PC-3 (cell line): Measurements from ENCODE around the gene ATOH8. TPM values are rescaled to one million over a fixed set of nuclear protein-coding genes. Genes with fewer than 3 reads are reported as not detected.
A peak's percentile ranks its signal among the peaks of the same experiment; 100 is the strongest.

ENCODE experiments used
- ATAC-seq: fragments of 200-7000 bp; cut with Tn5 transposase; 2 replicates; pipeline ENCODE4 v1.9.1; 2020; ENCODE audit warnings: mild to moderate bottlenecking, moderate library complexity
- Bru-seq: library from RNA; stranded (reverse); fragments of 400-500 nt; gene quantifications from one replicate; lab custom pipeline; 2021; lab: Mats Ljungman, UMichigan
- BruChase-seq, 2 experiments: library from RNA; stranded (reverse); fragments of 400-500 nt; gene quantifications; one replicate each; lab custom pipeline; 2021; lab: Mats Ljungman, UMichigan
- BruUV-seq: library from RNA; stranded (reverse); fragments of 400-500 nt; replicated peaks from 2 replicates; lab custom pipeline; 2021; lab: Mats Ljungman, UMichigan
- CTCF ChIA-PET: fragments of 300-600 bp; sonication (Branson Sonifier 250); formaldehyde crosslinking; loops from one replicate; lab custom pipeline; 2022; ENCODE audit warnings: antibody characterized with exemption; lab: Charles Lee
- POLR2A ChIA-PET: fragments of 300-600 bp; sonication (Branson Sonifier 250); formaldehyde crosslinking; loops from one replicate; lab custom pipeline; 2022; ENCODE audit warnings: antibody characterized with exemption; ENCODE audit not compliant: unreplicated experiment; lab: Charles Lee
- DNase-seq: peaks from one replicate; pipeline ENCODE4 v3.0.0-alpha.2; 2015
- H2AFZ ChIP-seq: fragments of 300-600 bp; sonication (generic); 2 replicates; pipeline ENCODE4 v1.6.0; 2016; ENCODE audit warnings: antibody characterized with exemption, low read length
- H3F3A ChIP-seq: fragments of 300-600 bp; sonication (generic); one replicate; pipeline ENCODE4 v1.6.0; 2017; ENCODE audit warnings: antibody characterized with exemption, low read length, control low read depth, mild to moderate bottlenecking; ENCODE audit not compliant: unreplicated experiment
- H3K27ac ChIP-seq: fragments of 300-600 bp; sonication (generic); 2 replicates; pipeline ENCODE4 v1.5.1; 2016; ENCODE audit warnings: mild to moderate bottlenecking, low read length
- H3K27me3 ChIP-seq: fragments of 300-600 bp; sonication (generic); 2 replicates; pipeline ENCODE4 v1.6.1; 2016; ENCODE audit warnings: low read length, mixed read lengths
- H3K36me3 ChIP-seq: fragments of 300-600 bp; sonication (generic); 2 replicates; pipeline ENCODE4 v1.6.1; 2016; ENCODE audit warnings: low read depth, mixed run types, low read length, mixed read lengths
- H3K4me1 ChIP-seq: fragments of 300-600 bp; sonication (generic); 2 replicates; pipeline ENCODE4 v1.5.1; 2016; ENCODE audit warnings: low read length; ENCODE audit not compliant: insufficient read depth
- H3K4me2 ChIP-seq: fragments of 300-600 bp; sonication (generic); 2 replicates; pipeline ENCODE4 v1.6.0; 2016; ENCODE audit warnings: low read length
- H3K4me3 ChIP-seq: fragments of 300-600 bp; sonication (generic); 2 replicates; pipeline ENCODE4 v1.5.1; 2016; ENCODE audit warnings: mild to moderate bottlenecking, low read length, mixed read lengths
- H3K79me2 ChIP-seq: fragments of 300-600 bp; sonication (generic); 2 replicates; pipeline ENCODE4 v1.6.1; 2017; ENCODE audit warnings: low read length, mixed read lengths
- H3K9ac ChIP-seq: fragments of 300-600 bp; sonication (generic); 2 replicates; pipeline ENCODE4 v1.6.0; 2016; ENCODE audit warnings: mild to moderate bottlenecking, low read length
- H3K9me2 ChIP-seq: fragments of 300-600 bp; sonication (generic); replicated peaks from 2 replicates; pipeline ENCODE4 v1.6.1; 2016; ENCODE audit warnings: mixed run types, low read length, mixed read lengths
- H3K9me3 ChIP-seq: fragments of 300-600 bp; sonication (generic); 2 replicates; pipeline ENCODE4 v1.6.1; 2016; ENCODE audit warnings: low read length, mixed read lengths
- H4K20me1 ChIP-seq: fragments of 300-600 bp; sonication (generic); 2 replicates; pipeline ENCODE4 v1.6.1; 2016; ENCODE audit warnings: low read length, mixed read lengths
- EZH2 ChIP-seq: fragments of 300-600 bp; sonication (generic); IDR thresholded peaks from one replicate; pipeline ENCODE4 v1.6.1; 2017; ENCODE audit warnings: antibody characterized with exemption, mild to moderate bottlenecking, low read length; ENCODE audit not compliant: unreplicated experiment
- EZH2phosphoT487 ChIP-seq: fragments of 300-600 bp; sonication (generic); IDR thresholded peaks from 2 replicates; pipeline ENCODE4 v1.6.1; 2018; ENCODE audit warnings: mild to moderate bottlenecking, antibody characterized with exemption, low read length, borderline replicate concordance
- intact Hi-C: fragments of 100-400 bp; cut with micrococcal nuclease; formaldehyde crosslinking; loops from 2 replicates; pipeline ENCODE4 v1.9.0; 2023
- long read RNA-seq: library from polyadenylated mRNA; unstranded; transcript quantifications from one replicate; pipeline ENCODE4 v2.0.0, GENCODE V29; 2021; ENCODE audit not compliant: unreplicated experiment
- total RNA-seq: library from RNA; depleted of rRNA; stranded (reverse); fragments of >200 nt; gene quantifications from 2 replicates; pipeline ENCODE4 v1.2.3, GENCODE V29; 2014; rRNA removed
- TF ChIP-seq, protein P1 (sequence below): fragments of 300-600 bp; sonication (generic); conservative IDR thresholded peaks from 2 replicates; pipeline ENCODE4 v1.5.1; 2017; ENCODE audit warnings: antibody characterized with exemption, low read depth, mild to moderate bottlenecking, low read length

Gene ATOH8, protein sequence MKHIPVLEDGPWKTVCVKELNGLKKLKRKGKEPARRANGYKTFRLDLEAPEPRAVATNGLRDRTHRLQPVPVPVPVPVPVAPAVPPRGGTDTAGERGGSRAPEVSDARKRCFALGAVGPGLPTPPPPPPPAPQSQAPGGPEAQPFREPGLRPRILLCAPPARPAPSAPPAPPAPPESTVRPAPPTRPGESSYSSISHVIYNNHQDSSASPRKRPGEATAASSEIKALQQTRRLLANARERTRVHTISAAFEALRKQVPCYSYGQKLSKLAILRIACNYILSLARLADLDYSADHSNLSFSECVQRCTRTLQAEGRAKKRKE
- total RNA-seq (0.04 TPM in 1 of 2 replicates, not detected in the other), Bru-seq, nascent RNA (percentile 9 among the genes with signal in this experiment), BruChase-seq, experiment 1, labeled RNA remaining after a 6-hour chase (percentile 8 among the genes with signal in this experiment), BruChase-seq, experiment 2, labeled RNA remaining after a 2-hour chase (percentile 4 among the genes with signal in this experiment)
- long read RNA-seq, result 0 reads

DNA sequence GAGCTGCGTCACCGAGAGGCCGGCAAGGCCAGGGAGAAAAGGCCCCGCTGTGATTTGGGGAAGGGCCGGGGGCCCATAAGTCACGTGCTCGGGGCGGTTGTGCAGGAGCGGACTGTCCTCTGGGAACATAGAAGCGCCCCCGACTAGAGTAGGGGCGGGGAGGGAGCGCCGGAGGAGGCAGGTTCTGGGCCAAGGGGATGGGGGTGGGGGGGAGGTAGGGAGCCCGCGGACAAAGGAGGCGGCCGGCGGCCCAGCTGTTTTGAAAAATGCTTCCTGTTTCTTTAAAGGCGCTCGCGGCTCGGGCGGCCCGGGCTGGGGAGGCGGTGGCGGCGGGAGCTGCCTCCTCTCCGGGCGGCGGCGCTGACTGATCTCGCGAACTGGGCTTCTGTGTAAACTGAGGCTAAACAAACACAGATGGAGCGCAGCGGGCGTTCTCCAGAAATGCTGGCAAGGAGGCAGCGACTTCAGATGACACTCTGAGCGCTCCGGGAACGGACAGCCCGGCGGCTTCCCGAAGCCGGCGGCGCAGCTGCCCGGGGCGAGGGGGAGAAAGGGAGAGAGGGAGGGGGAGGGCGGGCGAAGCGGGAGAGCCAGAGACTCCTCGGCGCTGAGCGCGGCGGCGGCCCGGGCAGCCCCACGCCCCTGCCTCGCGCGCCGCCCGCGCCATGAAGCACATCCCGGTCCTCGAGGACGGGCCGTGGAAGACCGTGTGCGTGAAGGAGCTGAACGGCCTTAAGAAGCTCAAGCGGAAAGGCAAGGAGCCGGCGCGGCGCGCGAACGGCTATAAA lies at the start of gene ATOH8:
Gene ATOH8, plus strand, starts transcription at position 467 of the 788 bp plus-strand sequence. Its CDS starts 199 bp downstream, at position 666.
- intact Hi-C loops, result loop anchor here (5.0 kb wide), 1 partner anchor 44 kb away; no protein-coding TSS in a partner anchor

DNA sequence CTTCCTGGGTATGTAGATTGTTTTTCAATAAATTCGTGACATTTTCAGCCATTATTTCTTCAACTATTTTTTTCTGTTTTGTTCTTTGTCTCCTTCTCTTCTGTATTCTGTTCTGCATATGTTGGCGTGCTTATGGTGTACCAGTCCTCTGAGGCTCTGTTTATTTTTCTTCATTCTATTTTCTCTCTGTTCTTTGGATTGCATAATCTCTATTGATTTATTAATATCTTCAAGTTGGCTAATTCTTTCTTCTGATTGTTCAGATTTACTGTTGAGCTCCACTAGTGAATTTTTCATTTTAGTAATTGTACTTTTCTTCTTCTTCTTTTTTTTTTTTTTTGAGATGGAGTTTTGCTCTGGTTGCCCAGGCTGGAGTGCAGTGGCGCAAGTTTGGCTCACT lies 49.8 kb upstream of the ATOH8 start:
- POLR2A ChIA-PET, result interaction anchor here (0.7 kb wide), 1 partner anchor 42 kb away, joined by 16 read pairs; no protein-coding TSS in a partner anchor
- no peaks in the 10 kb centered on the region for H3F3A ChIP-seq
- H3K4me2 ChIP-seq, result no peak overlapping the region
- no peak for ATAC-seq
- no peak for DNase-seq
- H3K27ac ChIP-seq, result no peak overlapping the region
- H2AFZ ChIP-seq, result no peak overlapping the region
- CTCF ChIA-PET, result interaction anchor here (0.6 kb wide), 1 partner anchor 29 kb away, joined by 6 read pairs; no protein-coding TSS in a partner anchor
- peaks cover 43% of the 10 kb centered on the region for H3K4me1 ChIP-seq
- no peak for TF ChIP-seq EZH2phosphoT487
- TF ChIP-seq, protein P1, sequence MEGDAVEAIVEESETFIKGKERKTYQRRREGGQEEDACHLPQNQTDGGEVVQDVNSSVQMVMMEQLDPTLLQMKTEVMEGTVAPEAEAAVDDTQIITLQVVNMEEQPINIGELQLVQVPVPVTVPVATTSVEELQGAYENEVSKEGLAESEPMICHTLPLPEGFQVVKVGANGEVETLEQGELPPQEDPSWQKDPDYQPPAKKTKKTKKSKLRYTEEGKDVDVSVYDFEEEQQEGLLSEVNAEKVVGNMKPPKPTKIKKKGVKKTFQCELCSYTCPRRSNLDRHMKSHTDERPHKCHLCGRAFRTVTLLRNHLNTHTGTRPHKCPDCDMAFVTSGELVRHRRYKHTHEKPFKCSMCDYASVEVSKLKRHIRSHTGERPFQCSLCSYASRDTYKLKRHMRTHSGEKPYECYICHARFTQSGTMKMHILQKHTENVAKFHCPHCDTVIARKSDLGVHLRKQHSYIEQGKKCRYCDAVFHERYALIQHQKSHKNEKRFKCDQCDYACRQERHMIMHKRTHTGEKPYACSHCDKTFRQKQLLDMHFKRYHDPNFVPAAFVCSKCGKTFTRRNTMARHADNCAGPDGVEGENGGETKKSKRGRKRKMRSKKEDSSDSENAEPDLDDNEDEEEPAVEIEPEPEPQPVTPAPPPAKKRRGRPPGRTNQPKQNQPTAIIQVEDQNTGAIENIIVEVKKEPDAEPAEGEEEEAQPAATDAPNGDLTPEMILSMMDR, result no peak
- no peak for TF ChIP-seq EZH2
- H3K9me2 ChIP-seq, result no peaks in the 10 kb centered on the region
- H3K27me3 ChIP-seq, result no peaks in the 10 kb centered on the region
- H3K9ac ChIP-seq, result no peak overlapping the region
- H3K9me3 ChIP-seq, result no peaks in the 10 kb centered on the region
- no peaks in the 10 kb centered on the region for H4K20me1 ChIP-seq
- intact Hi-C loops, result no loop called here
- no peaks in the 10 kb centered on the region for H3K36me3 ChIP-seq
- H3K79me2 ChIP-seq, result no peaks in the 10 kb centered on the region
- no TSS peak for BruUV-seq
- no peak overlapping the region for H3K4me3 ChIP-seq

More for the DNA sequence above, at the start of gene ATOH8:
- Histone ChIP-seq H3K4me2 (peak within 1 kb of the TSS; percentile 89), H3K79me2 (no peaks in the 10 kb centered on the region), H3K9me2 (no peaks in the 10 kb centered on the region), H3K9me3 (no peaks in the 10 kb centered on the region), H2AFZ (peak within 1 kb of the TSS; percentile 77), H3K4me3 (peak within 1 kb of the TSS; percentile 67), H3K4me1 (peaks cover 6% of the 10 kb centered on the region), H3K27me3 (peaks cover 44% of the 10 kb centered on the region), H3F3A (no peaks in the 10 kb centered on the region), H3K9ac (no peak within 1 kb of the TSS), H3K27ac (no peak within 1 kb of the TSS), H3K36me3 (no peaks in the 10 kb centered on the region), H4K20me1 (no peaks in the 10 kb centered on the region)
- TF ChIP-seq EZH2phosphoT487, result 0 out of 2 replicates have a peak, but pooled peaks have one; percentile 22
- peak; percentile 93 for TF ChIP-seq EZH2
- TF ChIP-seq, protein P1, result no peak
- CTCF ChIA-PET, result interaction anchor here (0.9 kb wide), 1 partner anchor 60 kb away, joined by 6 read pairs; no protein-coding TSS in a partner anchor
- no TSS peak for BruUV-seq
- DNase-seq (peak; percentile 11), ATAC-seq (0 out of 2 replicates have a peak, but pooled peaks have one; percentile 8)
- POLR2A ChIA-PET, result no interaction called here
